ENCODE results near the gene PLAU.

The PLAU gene

GRCh38 chr10:73937333-73938043 is 26.6 kb downstream of the PLAU start:
- Histone ChIP-seq H3K4me3 (ENCODE audit: low read depth, low read length) (no peak overlapping the region), H3K79me2 (no peaks in the 10 kb centered on the region), H3K27ac (peak overlapping the region; percentile 48), H3K27me3 (ENCODE audit: control insufficient read depth, insufficient read depth, low read length) (no peaks in the 10 kb centered on the region), H3K9ac (no peak overlapping the region), H2AFZ (no peak overlapping the region), H3K4me1 (no peaks in the 10 kb centered on the region), H3K36me3 (ENCODE audit: control insufficient read depth, insufficient read depth, low read length) (no peaks in the 10 kb centered on the region), H3K9me3 (ENCODE audit: control insufficient read depth, low read length) (no peaks in the 10 kb centered on the region), H3K4me2 (ENCODE audit: low read length) (no peak overlapping the region)
- TF ChIP-seq CTCF (IDR thresholded peaks at IDR 0.05), result no peak

- Histone ChIP-seq H3K79me2 (no peaks in the 10 kb centered on the region), H3K4me1 (no peaks in the 10 kb centered on the region), H3K27me3 (ENCODE audit: control insufficient read depth, insufficient read depth, low read length) (no peaks in the 10 kb centered on the region), H3K4me3 (ENCODE audit: low read depth, low read length) (no peak overlapping the region), H3K27ac (peak overlapping the region; percentile 30), H3K9me3 (ENCODE audit: control insufficient read depth, low read length) (no peaks in the 10 kb centered on the region), H3K36me3 (ENCODE audit: control insufficient read depth, insufficient read depth, low read length) (no peaks in the 10 kb centered on the region), H3K4me2 (ENCODE audit: low read length) (peak overlapping the region; percentile 53), H3K9ac (no peak overlapping the region), H2AFZ (peak overlapping the region; percentile 97)
- peak; percentile 97 for TF ChIP-seq CTCF (IDR thresholded peaks at IDR 0.05)
Measured at GRCh38 chr10:73940634-73941221, 29.8 kb downstream of the PLAU start.

GRCh38 chr10:73941300-73941699 is 30.4 kb downstream of the PLAU start:
- Histone ChIP-seq H3K4me3 (ENCODE audit: low read depth, low read length) (no peak overlapping the region), H3K9me3 (ENCODE audit: control insufficient read depth, low read length) (no peaks in the 10 kb centered on the region), H3K9ac (no peak overlapping the region), H3K4me2 (ENCODE audit: low read length) (no peak overlapping the region), H3K79me2 (no peaks in the 10 kb centered on the region), H3K27ac (no peak overlapping the region), H2AFZ (no peak overlapping the region), H3K4me1 (no peaks in the 10 kb centered on the region), H3K36me3 (ENCODE audit: control insufficient read depth, insufficient read depth, low read length) (no peaks in the 10 kb centered on the region), H3K27me3 (ENCODE audit: control insufficient read depth, insufficient read depth, low read length) (no peaks in the 10 kb centered on the region)
- TF ChIP-seq CTCF (IDR thresholded peaks at IDR 0.05), result no peak

GRCh38 chr10:73944356-73945100 is 33.6 kb downstream of the PLAU start:
- Histone ChIP-seq H3K27me3 (ENCODE audit: control insufficient read depth, insufficient read depth, low read length) (no peaks in the 10 kb centered on the region), H3K4me1 (no peaks in the 10 kb centered on the region), H3K27ac (no peak overlapping the region), H3K9me3 (ENCODE audit: control insufficient read depth, low read length) (no peaks in the 10 kb centered on the region), H3K79me2 (no peaks in the 10 kb centered on the region), H2AFZ (no peak overlapping the region), H3K9ac (no peak overlapping the region), H3K4me3 (ENCODE audit: low read depth, low read length) (no peak overlapping the region), H3K36me3 (ENCODE audit: control insufficient read depth, insufficient read depth, low read length) (no peaks in the 10 kb centered on the region), H3K4me2 (ENCODE audit: low read length) (no peak overlapping the region)
- TF ChIP-seq CTCF (IDR thresholded peaks at IDR 0.05), result no peak
